Astrocyte (in vitro differentiated cells and primary cell): Measurements from ENCODE around the gene RAD51B.

Source experiments
- CTCF ChIP-seq: IDR thresholded peaks from 2 replicates; pipeline ENCODE4 v1.5.1; 2011; ENCODE audit warnings: low read depth, mild to moderate bottlenecking, inconsistent platforms, low read length, moderate library complexity; ENCODE audit not compliant: insufficient read depth
- EZH2 ChIP-seq: IDR thresholded peaks from 2 replicates; pipeline ENCODE4 v1.6.1; 2012; ENCODE audit warnings: mild to moderate bottlenecking, low read length, inconsistent platforms; ENCODE audit not compliant: insufficient read depth

- TF ChIP-seq CTCF = peak; percentile 20
- no peak for TF ChIP-seq EZH2
These were observed 898.7 kb downstream of the RAD51B start for GRCh38 chr14:68718023-68718990.
